GM12872 (cell line): ENCODE data around the gene ADAMTS10.

ENCODE experiments used
- TF ChIP-seq, protein P1 (sequence below): IDR thresholded peaks from 3 replicates; pipeline ENCODE4 v1.5.1; 2011; ENCODE audit warnings: low read depth, mild to moderate bottlenecking, low read length, moderate library complexity; ENCODE audit not compliant: insufficient read depth

ADAMTS10 gene

GRCh38 chr19:8558325-8558724, 52.2 kb downstream of the ADAMTS10 start:
- TF ChIP-seq, protein P1, sequence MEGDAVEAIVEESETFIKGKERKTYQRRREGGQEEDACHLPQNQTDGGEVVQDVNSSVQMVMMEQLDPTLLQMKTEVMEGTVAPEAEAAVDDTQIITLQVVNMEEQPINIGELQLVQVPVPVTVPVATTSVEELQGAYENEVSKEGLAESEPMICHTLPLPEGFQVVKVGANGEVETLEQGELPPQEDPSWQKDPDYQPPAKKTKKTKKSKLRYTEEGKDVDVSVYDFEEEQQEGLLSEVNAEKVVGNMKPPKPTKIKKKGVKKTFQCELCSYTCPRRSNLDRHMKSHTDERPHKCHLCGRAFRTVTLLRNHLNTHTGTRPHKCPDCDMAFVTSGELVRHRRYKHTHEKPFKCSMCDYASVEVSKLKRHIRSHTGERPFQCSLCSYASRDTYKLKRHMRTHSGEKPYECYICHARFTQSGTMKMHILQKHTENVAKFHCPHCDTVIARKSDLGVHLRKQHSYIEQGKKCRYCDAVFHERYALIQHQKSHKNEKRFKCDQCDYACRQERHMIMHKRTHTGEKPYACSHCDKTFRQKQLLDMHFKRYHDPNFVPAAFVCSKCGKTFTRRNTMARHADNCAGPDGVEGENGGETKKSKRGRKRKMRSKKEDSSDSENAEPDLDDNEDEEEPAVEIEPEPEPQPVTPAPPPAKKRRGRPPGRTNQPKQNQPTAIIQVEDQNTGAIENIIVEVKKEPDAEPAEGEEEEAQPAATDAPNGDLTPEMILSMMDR: no peak

DNA sequence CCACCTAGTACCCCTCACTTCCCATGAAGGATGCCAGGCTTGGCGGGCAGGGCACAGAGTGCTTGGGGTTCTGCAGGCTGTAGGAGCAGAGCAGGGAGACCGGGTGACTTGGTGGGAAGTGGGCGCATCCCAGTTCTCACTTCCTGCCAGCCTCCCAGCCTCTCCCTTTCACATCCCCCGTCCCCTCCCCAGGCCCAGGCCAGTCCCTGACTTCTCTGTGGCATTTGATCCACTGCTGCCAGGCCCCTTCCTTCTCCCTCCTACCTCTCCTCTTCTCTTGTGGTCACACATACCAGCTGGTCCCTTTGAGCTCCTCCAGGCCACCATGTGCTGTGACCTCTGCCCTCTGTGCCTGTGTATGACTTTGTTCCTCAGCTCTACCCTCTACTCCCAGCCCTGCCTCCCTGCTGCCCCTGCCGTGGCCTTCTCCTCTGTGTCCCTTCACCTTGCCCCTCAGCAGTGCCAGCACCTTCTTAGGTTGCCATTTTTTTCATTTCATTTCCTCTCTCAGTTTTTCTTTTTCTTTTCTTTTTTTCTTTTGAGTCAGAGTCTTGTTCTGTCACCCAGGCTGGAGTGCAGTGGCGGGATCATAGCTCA, 52.8 kb downstream of the ADAMTS10 start:
- TF ChIP-seq, protein P1: no peak

GRCh38 chr19:8552810-8553209, 57.7 kb downstream of the ADAMTS10 start:
- TF ChIP-seq, protein P1: no peak

DNA sequence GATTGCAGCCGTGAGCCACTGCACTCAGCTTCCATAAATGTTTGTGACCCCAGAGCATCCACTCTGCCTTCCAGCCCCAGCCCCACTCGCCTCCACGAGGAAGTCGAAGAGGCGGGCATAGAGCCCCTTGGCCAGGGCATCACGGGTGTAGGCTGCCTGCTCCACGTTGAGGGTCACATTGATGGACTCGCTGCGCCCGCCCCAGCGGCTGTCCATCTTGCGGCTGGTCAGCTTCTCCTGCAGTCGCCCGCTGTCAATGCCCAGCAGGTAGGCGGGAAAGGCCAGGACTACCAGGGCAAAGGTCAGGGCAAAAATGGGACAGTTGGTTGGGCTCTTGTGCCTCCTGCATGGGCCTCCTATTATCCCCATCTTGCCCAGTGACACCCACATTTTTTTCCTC, 60.4 kb downstream of the ADAMTS10 start:
- TF ChIP-seq, protein P1: no peak

GRCh38 chr19:8545743-8546142, 64.8 kb downstream of the ADAMTS10 start:
- TF ChIP-seq, protein P1: no peak

DNA sequence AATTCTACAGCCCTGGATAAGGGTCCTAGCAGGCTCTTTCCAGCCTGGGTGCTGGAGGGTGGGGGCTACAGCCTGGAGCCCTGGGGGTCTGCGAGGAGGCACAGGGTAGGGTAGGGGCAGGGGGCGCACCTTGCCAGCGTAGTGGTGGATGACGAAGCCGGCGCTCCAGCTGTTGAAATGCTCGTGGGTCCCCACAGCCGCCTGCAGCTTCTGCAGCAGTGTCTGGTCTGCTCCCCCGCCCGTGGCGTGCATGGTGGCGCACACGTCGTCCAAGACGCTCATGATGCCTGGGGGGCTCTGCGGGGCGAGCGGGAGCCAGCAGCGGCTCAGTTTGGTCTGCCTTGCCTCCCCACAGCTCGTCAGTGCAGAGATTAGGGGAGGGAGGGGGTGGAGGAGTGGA, 66.3 kb downstream of the ADAMTS10 start:
- TF ChIP-seq, protein P1: no peak

DNA sequence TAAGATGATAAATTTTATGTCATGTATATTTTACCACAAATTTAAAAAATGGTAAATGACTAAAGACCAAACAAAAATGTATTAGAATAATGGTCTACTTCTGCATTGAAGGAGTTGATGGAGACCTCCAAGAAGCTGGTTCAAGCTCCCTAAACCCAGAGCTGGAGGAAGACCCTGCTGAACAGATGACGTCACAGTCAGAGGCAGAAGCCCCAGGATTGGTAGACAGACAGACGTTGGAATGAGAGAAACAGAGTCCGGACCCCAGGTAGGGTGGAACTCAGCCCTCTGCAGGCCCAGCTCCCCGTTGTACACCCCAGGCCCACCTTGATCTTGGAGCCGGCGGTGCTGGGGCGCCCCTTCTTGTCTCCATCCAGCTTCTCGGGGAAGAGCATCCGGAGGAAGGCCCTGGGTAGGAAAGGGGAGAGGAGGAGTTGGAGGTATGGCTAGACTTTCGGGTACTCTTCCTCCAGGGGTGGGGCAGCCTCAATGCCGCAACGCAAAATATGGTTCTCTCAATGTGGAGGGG, 70.8 kb downstream of the ADAMTS10 start:
- TF ChIP-seq, protein P1: no peak

DNA sequence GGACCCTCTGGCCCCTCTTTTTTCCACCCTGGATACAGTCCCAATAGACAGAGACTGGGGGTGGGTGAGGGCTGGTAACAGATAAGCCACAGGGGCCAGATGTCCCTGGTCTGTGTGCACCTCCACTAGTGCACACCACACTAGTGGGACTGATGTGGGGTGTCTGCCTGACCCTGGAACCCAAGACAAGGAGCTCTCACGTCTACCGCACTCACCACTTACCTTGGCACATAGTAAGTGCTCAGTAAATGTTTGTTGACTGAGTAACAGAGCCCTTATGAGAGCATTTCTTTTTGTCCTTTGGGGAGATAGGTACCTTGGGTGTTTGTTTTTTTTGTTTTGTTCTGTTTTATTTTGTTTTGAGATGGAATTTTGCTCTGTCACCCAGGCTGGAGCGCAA, 73.4 kb downstream of the ADAMTS10 start:
- TF ChIP-seq, protein P1: no peak
